Raji (cell line): Measurements from ENCODE around the gene CRIM1.

Experiments used
- POLR2A ChIP-seq: IDR thresholded peaks from 2 replicates; pipeline ENCODE4 v1.6.1; 2011; ENCODE audit warnings: low read depth, low read length, control low read depth; ENCODE audit not compliant: insufficient read depth

The CRIM1 gene

GRCh38 chr2:36338124-36338826, 17.3 kb upstream of the CRIM1 start:
- no peak for TF ChIP-seq POLR2A

GRCh38 chr2:36338827-36339145, 16.8 kb upstream of the CRIM1 start:
- no peak for TF ChIP-seq POLR2A

DNA sequence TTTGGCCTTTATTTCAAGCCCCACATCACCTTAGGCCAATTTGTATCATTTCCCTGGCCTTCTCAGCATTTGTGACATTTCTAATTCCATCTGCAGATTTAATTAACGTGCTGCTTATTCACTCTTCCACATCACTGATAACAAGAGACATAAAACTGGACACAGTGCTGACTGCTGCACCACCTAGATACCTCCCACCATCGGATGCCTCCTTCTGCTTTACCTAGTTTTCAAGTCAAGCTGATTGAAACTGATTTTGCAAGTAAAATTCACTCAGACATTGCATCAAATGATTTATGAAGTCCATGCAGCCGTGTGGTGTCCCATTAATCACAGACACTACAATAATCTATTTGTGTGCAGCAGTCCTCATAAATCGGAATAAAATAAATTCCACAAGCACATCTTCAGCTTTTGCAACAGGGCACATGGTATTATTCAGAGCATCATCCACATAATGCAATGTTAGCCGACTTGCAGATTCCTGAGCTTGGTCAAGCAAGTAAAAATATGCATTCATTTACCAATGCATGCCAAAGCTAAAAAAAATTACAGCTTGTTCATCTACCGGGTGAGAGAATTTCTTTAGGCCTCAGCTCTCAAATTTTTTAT, 15.9 kb upstream of the CRIM1 start:
- TF ChIP-seq POLR2A: no peak

DNA sequence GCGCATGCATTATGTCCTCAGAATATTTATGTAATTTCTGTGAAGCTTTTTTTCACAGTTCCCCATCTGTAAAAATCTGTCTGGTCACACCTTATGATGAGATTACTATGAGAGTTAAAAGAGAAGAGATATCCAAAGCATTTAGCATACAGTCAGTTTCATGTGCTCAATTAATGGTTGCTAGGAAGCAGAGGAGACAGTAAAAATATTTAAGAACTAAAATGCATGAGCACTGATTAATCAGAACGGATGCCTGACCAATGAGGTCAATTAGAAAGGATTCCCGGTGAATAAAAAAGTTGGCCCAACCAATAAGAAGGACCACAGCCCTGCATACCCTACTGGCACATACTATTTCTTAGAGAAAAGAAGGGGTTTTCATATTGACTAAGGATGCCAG, 12.0 kb upstream of the CRIM1 start:
- no peak for TF ChIP-seq POLR2A

- no peak for TF ChIP-seq POLR2A
Measured at GRCh38 chr2:36348721-36349120, 6.9 kb upstream of the CRIM1 start.

DNA sequence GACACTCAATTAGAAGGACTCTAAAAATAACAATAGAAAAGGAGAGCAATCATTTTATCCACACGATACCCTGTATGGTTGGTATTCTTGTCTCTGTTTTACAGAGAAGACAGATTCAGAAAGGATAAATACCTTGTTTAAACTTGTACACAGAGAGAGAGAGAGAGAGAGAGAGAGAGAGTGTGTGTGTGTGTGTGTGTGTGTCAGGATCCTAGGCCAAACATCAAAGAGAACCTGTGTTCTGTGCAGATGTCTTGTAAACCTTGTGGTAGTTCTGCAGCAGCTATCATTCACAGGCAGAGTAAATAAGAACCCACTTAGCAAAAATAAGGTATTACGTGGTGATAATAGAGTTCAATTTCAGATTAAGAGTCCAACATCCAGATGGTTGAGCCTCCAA, 4.3 kb upstream of the CRIM1 start:
- no peak for TF ChIP-seq POLR2A

DNA sequence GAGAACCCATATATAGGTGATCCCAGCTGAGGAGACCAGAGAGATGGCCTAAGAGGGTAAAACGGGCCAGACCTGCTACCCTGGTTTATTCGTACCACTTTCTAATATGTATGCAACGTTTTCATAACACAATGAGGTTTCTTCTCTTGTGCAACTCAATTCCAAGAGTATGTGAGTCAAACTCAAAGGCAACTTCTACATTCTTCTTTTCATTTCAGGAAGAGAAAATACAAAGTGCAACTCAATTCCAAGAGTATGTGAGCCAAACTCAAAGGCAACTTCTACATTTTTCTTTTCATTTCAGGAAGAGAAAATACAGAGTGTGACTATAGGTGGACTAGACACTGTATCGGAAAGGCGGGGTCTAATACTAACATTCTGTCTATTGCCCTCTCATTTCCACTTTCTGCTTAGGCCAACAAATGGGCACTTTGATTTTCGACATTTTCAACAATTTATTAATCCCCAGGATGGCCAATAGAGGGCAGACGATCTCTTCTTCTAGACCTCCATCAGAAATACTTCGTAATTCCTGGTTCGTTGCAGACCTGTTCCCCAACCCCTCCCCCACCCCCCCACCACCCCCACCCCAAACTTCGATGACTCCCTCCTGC, 3.7 kb upstream of the CRIM1 start:
- no peak for TF ChIP-seq POLR2A

DNA sequence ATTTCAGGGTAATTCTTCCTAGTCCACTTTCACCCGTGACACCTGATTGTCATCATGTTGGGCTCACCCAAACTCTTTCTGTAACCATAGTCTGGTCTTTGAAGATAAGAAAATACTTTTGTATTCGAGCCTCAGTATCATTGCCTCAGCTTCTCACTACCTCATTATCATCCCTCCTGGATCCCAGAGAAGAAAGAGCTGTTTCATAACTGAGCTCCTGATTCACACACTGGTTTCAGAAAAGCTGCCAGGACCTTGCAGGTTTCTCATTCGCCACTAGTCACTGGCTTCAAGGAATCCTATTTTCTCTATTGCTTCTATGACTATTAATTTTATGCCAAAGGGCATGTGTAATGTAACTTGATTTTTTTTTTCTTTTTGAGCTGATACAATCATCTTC, 2.9 kb upstream of the CRIM1 start:
- TF ChIP-seq POLR2A: no peak

- TF ChIP-seq POLR2A: no peak
Measured at GRCh38 chr2:36354811-36355150, 797 bp upstream of the CRIM1 start.

DNA sequence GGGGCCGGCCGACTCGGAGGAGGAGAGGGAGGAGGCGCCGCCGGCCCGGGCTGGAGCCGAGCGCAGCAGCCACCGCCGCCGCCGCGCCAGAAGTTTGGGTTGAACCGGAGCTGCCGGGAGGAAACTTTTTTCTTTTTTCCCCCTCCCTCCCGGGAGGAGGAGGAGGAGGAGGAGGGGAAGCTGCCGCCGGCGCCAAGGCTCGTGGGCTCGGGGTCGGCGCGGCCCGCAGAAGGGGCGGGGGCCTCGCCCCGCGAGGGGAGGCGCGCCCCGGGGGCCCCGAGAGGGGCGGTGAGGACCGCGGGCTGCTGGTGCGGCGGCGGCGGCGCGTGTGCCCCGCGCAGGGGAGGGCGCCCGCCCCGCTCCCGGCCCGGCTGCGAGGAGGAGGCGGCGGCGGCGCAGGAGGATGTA, 316 bp downstream of the CRIM1 start:
- TF ChIP-seq POLR2A: no peak

DNA sequence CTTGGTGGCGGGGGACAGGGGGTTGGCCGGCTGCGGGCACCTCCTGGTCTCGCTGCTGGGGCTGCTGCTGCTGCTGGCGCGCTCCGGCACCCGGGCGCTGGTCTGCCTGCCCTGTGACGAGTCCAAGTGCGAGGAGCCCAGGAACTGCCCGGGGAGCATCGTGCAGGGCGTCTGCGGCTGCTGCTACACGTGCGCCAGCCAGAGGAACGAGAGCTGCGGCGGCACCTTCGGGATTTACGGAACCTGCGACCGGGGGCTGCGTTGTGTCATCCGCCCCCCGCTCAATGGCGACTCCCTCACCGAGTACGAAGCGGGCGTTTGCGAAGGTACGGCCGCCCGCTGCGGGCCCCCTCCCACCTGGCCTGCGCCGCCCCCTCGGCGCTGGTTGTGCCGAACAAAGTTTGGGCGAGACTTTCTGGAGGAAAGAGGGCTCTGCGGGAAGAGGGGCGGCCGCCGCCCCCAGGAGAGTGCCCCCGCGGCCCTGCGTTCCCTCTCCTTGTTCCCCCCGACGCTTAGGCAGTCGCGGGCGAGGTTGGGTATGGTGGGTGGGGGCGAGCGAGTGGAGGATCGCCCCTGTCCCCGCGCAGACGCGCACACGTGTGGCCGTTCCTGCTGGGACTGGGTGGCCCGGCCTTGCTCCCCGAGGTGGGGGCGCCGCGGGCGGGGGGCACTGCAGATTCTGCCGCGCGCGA, 866 bp downstream of the CRIM1 start:
- no peak for TF ChIP-seq POLR2A

- no peak for TF ChIP-seq POLR2A
Measured at GRCh38 chr2:36356990-36357846, 1.6 kb downstream of the CRIM1 start.

DNA sequence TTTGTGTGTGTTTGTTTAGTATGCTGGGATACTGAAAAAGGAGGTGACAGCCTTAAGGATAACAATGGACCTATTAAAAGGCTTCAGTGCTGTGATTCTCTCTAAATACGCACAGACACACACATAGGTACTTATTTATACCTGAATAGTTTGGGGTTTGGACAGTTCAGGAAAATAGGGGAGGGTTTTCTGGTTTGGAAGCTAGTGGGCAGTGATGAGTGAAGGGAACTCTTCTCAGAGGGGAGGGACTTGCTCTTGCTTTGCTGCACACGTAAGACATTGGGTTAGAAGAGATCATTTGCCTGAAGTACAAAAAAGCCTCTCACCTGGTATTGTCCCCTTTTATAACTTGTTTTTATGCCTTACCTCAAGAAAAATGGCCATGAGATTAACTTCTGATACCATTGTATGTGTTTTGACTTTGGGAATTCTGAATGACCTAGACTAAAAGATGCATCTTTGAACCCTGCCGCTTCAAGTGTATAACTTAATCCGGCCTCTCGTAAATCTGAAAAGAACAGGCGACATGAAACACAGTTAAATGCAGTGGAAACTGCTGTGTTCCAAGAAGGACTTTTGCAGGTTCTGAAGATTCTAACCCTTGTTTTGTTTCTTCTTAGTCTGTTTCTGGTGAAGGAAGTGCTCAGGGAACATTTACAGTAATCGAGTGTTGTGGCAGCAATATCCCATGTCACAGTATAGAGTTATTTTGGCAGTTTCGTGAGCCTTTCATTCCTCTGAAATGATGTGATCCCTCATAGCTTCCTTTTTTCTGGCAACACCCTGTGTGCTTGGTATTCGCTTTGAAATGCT, 2.5 kb downstream of the CRIM1 start:
- no peak for TF ChIP-seq POLR2A

- no peak for TF ChIP-seq POLR2A
Measured at GRCh38 chr2:36359067-36359466, 3.5 kb downstream of the CRIM1 start.
